Memory B cell (primary cell): Measurements from ENCODE around the gene GLCCI1.
"Not testable (repeated sequence)": the region's sequence is repeated elsewhere in the genome, so short reads cannot be mapped to it uniquely, and the experiment has no call there.

Source experiments
- ATAC-seq: fragments of 150-1000 bp; cut with Tn5 transposase; 2 replicates; pipeline ENCODE4 v1.10.0; 2021; ENCODE audit warnings: low read depth, mild to moderate bottlenecking, moderate library complexity
- DNase-seq, 2 donors: peaks; one replicate each; pipeline ENCODE4 v3.0.0; 2022; ENCODE audit warnings: low spot score in 2 of 2
- H3K27ac Mint-ChIP-seq: one replicate; pipeline ENCODE4 v1.8.0; 2022; ENCODE audit warnings: mild to moderate bottlenecking, moderate library complexity, mixed read lengths
- H3K27me3 Mint-ChIP-seq: one replicate; pipeline ENCODE4 v1.8.0; 2022; ENCODE audit warnings: mixed read lengths
- H3K36me3 Mint-ChIP-seq: one replicate; pipeline ENCODE4 v1.8.0; 2022; ENCODE audit warnings: mild to moderate bottlenecking, mixed read lengths
- H3K4me1 Mint-ChIP-seq: one replicate; pipeline ENCODE4 v1.8.0; 2022; ENCODE audit warnings: mixed read lengths
- H3K4me3 Mint-ChIP-seq: one replicate; pipeline ENCODE4 v1.8.0; 2022; ENCODE audit warnings: mild to moderate bottlenecking, moderate library complexity, mixed read lengths
- H3K9me3 Mint-ChIP-seq: one replicate; pipeline ENCODE4 v1.8.0; 2022; ENCODE audit warnings: mixed read lengths

Gene GLCCI1

DNA sequence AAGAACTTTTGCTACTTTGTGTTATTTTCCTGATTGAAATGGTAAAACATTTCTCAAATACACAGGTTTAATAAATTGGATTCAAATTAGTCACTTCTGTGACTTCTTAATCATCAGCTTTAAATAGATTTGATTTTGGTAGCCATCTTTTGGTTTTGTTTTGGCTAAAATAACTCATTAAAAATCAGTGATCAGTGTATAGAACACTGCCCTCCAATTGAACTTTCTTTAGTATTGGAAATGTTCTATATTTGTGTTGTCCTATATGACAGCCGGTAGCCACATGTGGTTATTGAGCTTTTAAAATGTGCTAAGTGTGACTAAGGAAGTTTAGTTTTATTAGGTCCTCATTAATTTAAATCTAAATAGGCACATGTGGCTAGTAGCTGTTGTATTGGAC lies 50.4 kb downstream of the GLCCI1 start:
- Mint-ChIP-seq H3K27me3 (no peaks in the 10 kb centered on the region), H3K27ac (no peak overlapping the region), H3K4me1 (no peaks in the 10 kb centered on the region), H3K36me3 (peaks cover 27% of the 10 kb centered on the region), H3K9me3 (no peaks in the 10 kb centered on the region), H3K4me3 (no peak overlapping the region)
- ATAC-seq (no peak), DNase-seq (no peak)

DNA sequence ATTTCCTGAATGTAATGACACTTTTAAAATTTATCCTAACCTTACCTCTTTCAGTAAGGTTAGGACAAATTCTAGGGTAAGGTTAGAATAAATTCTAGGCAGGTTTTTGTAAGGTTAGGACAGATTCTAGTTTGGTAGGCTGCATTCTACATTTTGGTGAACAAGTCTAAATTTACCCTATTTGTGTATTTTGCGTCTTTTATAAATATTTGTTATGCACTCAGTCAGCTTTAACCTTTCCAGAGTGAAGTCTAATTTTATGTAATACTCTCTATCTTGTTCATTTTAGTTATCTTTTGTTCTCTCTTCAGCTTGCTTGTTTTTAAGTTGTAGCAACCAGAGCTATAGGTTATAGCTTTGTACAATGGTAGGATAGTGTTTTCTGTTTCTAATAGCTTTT lies 54.0 kb downstream of the GLCCI1 start:
- Mint-ChIP-seq H3K27me3 (no peaks in the 10 kb centered on the region), H3K27ac (no peak overlapping the region), H3K36me3 (peaks cover 50% of the 10 kb centered on the region), H3K9me3 (peaks cover 11% of the 10 kb centered on the region), H3K4me1 (no peaks in the 10 kb centered on the region), H3K4me3 (no peak overlapping the region)
- no peak for ATAC-seq
- DNase-seq = no peak

DNA sequence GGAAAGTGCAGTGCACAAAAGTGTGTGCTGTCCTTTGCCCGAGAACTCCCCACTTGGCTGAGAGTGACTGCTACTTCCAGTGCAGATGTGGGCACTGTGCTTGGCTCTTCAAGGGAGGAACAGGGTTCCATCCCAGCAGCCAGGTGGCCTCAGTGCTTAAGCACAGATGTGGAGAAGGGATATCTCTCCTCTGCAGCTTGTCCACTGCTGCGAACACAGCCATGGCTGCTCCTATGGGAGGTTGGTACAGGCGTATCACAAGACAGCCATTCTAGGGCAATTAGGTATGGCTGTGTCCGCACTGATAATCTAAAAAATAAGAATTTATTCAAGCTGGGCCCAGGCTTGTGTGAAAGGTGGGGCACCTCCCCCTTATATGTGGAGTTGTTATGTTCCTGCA lies 66.6 kb downstream of the GLCCI1 start:
- H3K9me3 Mint-ChIP-seq = peaks cover 3% of the 10 kb centered on the region
- peaks cover 27% of the 10 kb centered on the region for H3K36me3 Mint-ChIP-seq
- no peak overlapping the region for H3K4me3 Mint-ChIP-seq
- H3K27ac Mint-ChIP-seq = no peak overlapping the region
- no peaks in the 10 kb centered on the region for H3K27me3 Mint-ChIP-seq
- peaks cover 9% of the 10 kb centered on the region for H3K4me1 Mint-ChIP-seq
- DNase-seq (no peak), ATAC-seq (no peak)

DNA sequence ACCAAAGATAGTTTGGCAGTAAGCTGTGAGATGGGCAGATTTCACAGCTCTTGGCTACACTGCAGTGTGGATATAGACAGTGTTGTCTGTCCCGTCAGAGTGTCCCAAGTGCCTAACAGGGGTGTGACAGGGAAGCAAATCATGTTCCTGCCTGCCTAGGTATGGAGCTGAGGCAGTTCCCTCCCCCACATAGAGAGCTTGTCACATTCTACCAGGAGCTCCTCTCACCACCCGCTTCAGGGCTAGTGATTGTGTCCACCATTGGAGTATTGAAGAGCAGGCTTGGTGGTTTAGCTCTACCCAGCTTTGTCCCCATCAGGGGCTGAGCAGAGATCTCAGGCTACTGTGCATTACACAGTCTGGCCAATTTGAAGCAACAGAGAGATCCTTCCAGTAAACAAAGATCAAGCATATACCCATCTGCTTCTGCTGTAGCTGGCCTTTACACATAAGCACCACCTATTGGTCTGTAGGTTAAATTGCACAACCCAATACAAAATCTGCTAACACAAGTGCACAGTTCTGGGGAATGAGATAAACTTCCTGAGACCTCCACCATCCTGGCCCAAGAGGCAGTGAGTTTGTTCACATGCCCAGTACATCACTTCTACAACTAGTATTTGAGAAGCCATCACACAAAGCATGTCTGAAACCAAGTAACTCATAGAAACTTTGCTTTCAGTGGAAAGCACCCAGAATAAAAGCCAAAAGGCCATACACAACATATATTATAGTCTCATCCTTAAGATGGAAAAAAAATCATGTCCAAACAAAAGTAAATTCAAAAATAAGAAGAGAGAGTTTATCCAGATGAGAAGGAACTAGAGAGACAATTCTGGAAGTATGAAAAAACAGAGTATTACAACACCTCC lies 67.3 kb downstream of the GLCCI1 start:
- peaks cover 3% of the 10 kb centered on the region for H3K9me3 Mint-ChIP-seq
- no peaks in the 10 kb centered on the region for H3K27me3 Mint-ChIP-seq
- peaks cover 12% of the 10 kb centered on the region for H3K4me1 Mint-ChIP-seq
- H3K27ac Mint-ChIP-seq = no peak overlapping the region
- ATAC-seq = peak; percentile 74
- H3K36me3 Mint-ChIP-seq = peaks cover 24% of the 10 kb centered on the region
- DNase-seq = no peak
- no peak overlapping the region for H3K4me3 Mint-ChIP-seq

DNA sequence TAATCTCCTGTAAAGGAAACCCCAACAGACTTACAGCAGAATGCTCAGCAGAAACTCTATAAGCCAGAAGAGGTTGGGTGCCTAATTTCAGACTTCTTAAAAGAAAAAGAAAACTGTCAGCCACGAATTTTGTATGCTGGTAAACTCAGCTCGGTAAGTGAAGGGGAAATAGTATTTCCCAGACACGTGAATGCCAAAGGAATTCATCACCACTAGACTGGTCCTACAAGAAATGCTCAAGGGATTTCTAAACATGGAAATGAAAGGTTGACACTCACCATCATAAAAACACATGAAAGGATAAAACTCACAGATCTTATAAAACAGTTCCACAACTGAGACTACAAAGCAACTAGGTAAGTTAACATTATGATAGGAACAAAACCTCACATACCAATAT lies 68.6 kb downstream of the GLCCI1 start:
- no peak overlapping the region for H3K4me3 Mint-ChIP-seq
- no peak overlapping the region for H3K27ac Mint-ChIP-seq
- peaks cover 3% of the 10 kb centered on the region for H3K9me3 Mint-ChIP-seq
- peaks cover 16% of the 10 kb centered on the region for H3K4me1 Mint-ChIP-seq
- ATAC-seq = no peak
- H3K36me3 Mint-ChIP-seq = peaks cover 20% of the 10 kb centered on the region
- no peaks in the 10 kb centered on the region for H3K27me3 Mint-ChIP-seq
- DNase-seq = no peak

DNA sequence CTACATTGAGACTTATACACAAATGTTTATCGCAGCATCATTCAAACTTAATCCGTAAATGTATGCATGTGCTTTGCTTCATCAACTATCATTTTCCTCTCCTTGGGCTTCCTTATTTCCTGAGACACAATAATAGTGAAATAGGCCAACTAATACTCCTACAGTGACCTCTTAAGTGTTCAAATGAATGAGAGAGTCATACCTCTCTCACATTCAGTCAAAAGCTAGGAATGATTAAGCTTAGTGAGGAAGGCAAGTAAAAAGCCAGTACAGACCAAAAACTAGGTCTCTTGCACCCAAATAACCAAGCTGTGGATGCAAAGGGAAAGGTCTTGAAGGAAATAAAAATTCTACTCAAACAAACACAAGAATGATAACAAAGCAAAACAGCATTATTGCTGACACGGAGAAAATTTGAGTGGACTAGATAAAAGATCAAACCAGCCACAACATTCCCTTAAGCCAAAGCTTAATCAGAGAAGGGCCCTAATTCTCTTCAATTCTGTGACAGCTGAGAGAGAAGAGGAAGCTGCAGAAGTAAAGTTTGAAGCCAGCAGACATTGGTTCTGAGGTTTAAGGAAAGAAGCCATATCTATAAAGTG lies 72.3 kb downstream of the GLCCI1 start:
- peaks cover 22% of the 10 kb centered on the region for H3K4me1 Mint-ChIP-seq
- H3K27me3 Mint-ChIP-seq = no peaks in the 10 kb centered on the region
- DNase-seq (no peak), ATAC-seq (no peak)
- H3K27ac Mint-ChIP-seq = peak overlapping the region; percentile 38
- H3K9me3 Mint-ChIP-seq = peaks cover 3% of the 10 kb centered on the region
- H3K36me3 Mint-ChIP-seq = peaks cover 29% of the 10 kb centered on the region
- no peak overlapping the region for H3K4me3 Mint-ChIP-seq

DNA sequence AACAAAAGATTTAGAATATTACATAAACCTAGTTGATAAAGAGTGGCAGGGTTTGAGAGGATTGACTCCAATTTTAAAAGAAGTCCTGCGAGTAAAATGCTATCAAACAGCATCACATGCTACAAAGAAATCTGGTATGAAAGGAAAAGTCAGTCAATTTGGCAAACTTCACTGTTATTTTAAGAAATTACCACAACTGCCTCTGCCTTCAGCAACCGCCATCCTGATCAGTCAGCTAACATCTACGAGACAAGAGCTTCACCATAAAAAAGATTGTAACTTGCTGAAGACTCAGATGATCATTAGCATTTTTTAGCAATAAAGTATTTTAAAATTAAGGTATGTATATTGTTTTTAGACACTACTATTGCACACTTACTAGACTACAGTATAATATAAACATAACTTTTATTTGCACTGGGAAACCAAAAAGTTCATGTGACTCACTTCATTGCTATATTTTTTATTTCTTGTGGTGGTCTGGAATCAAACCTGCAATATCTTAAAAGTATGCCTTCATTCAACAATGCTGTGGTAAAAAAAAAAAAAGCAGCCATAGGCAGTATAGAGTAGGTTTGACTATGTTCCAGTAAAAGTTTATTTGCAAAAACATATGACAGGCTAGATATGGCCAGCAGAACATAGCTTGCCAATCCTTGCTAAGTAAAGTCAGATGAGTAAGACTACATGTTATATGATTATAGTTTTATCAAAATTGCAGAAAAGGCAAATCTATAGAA lies 74.4 kb downstream of the GLCCI1 start:
- DNase-seq (no peak), ATAC-seq (no peak)
- Mint-ChIP-seq H3K27ac (no peak overlapping the region), H3K4me3 (no peak overlapping the region), H3K36me3 (peaks cover 21% of the 10 kb centered on the region), H3K27me3 (no peaks in the 10 kb centered on the region), H3K9me3 (peaks cover 1% of the 10 kb centered on the region), H3K4me1 (peaks cover 23% of the 10 kb centered on the region)

DNA sequence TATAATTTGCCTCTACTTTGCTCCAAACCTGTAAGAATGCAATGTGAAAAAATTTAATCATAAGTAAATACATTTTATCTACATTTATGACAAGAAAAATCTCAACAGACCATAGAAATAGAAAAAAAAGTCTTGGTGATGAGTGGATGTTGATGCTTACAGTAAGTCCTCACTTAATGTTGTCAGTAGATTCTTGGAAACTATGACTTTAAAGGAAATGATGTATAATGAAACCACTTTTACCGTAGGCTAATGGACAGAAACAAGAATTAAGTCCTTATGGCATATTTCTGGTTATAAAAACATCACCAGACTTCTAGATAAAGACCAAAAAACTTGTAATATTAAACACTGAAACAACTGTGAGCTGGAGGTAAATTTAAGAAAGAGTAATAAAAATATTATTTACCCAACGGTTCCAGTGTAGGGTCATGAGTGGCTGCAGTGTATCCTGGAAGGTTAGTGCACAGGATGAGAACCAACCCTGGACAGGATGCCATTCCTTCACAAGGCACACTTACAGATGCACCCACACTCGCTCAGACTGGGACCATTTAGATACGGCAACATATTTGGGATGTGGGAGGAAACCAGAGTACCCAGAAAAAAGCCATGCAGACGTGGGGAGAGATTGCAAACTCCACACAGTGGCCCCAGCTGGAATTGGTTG lies 76.3 kb downstream of the GLCCI1 start:
- Mint-ChIP-seq H3K4me1 (peaks cover 29% of the 10 kb centered on the region), H3K27me3 (no peaks in the 10 kb centered on the region), H3K9me3 (peaks cover 3% of the 10 kb centered on the region), H3K4me3 (no peak overlapping the region), H3K27ac (peak overlapping the region; percentile 11), H3K36me3 (peaks cover 28% of the 10 kb centered on the region)
- no peak for ATAC-seq
- no peak for DNase-seq

DNA sequence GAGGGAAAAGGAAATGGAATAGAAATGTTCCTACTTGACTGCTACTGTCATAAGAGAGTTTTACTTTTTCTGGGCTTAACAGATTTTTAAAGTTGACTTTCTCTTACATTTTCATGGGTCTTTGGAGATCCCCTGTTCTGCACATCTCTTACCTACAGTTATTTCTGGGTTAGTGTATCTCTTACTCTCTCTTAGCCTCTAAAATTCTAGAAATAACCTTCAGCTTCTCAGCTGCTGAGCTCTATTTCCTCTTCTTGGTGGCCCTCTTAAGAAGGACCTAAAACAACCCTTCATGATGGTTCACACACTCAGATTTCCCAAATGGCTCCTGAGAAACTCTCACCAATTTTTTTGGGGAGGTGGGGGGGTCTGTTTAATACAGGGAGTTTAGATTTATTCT lies 79.5 kb downstream of the GLCCI1 start:
- Mint-ChIP-seq H3K36me3 (peaks cover 22% of the 10 kb centered on the region), H3K27ac (peak overlapping the region; percentile 26), H3K4me1 (peaks cover 28% of the 10 kb centered on the region)
- not testable (repeated sequence) for DNase-seq, H3K9me3 Mint-ChIP-seq, ATAC-seq, H3K27me3 Mint-ChIP-seq, H3K4me3 Mint-ChIP-seq

DNA sequence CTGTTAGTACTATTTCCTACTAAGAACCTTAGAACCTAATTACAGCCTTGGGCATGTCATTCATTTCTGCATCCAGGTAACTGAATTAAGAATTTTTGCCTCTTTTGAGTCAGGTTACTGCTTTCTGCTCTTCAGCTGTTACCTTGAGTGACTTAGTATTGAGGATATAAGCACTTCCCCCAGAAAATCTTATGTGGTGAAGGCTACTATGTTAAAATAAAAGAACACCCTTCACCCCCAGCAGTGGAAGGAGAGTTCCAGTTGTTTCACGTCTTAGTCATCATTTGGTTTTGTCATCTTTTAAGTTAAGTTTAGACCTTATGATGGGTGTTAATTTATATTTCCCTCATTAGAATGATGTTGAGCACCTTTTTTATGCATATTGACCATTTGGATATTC lies 82.8 kb downstream of the GLCCI1 start:
- Mint-ChIP-seq H3K4me3 (no peak overlapping the region), H3K4me1 (peaks cover 18% of the 10 kb centered on the region), H3K27me3 (no peaks in the 10 kb centered on the region), H3K36me3 (peaks cover 17% of the 10 kb centered on the region), H3K27ac (peak overlapping the region; percentile 33), H3K9me3 (peaks cover 2% of the 10 kb centered on the region)
- ATAC-seq = no peak
- DNase-seq = no peak

DNA sequence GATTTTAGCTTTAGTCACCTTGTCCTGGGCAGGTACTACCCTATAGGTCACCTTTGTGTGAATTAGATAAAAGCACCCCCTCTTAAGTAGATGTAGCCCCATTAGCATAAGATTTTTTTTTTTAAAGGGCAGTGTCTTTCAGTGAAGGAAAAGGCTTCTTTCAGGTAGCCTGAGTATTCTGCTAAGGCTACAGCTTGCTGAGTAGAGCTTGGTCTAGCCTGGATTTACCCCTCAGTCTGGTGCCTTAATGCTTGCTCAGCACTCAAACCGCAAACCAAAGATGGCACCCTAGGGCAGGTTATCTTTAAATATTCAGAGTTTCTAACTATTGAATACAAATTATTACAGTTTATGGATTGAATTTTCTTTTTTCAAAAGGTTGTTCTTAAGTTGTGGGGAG lies 83.4 kb downstream of the GLCCI1 start:
- no peak overlapping the region for H3K4me3 Mint-ChIP-seq
- peak overlapping the region; percentile 33 for H3K27ac Mint-ChIP-seq
- no peaks in the 10 kb centered on the region for H3K27me3 Mint-ChIP-seq
- H3K9me3 Mint-ChIP-seq = peaks cover 2% of the 10 kb centered on the region
- no peak for DNase-seq
- peaks cover 13% of the 10 kb centered on the region for H3K36me3 Mint-ChIP-seq
- ATAC-seq = no peak
- peaks cover 18% of the 10 kb centered on the region for H3K4me1 Mint-ChIP-seq

DNA sequence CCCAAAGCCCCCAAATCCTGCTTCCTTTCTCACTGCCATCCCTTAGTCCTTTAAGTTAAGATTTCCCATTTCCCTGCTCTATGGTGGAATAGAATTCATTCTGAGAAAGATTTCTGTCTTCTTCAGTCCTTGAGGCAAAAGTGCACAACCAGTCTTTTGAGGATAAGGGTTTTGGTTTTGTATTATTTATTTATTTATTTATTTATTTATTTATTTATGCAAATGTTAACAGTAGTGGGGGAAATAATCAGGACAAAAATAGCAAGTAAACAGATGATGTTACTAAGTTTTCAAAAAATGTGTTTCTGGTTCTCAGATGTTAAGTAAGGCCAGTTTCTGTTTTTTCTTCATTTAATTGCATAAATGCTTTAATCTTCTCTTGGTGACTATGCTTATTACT lies 84.2 kb downstream of the GLCCI1 start:
- Mint-ChIP-seq H3K27me3 (no peaks in the 10 kb centered on the region), H3K4me3 (no peak overlapping the region), H3K4me1 (peaks cover 18% of the 10 kb centered on the region), H3K27ac (no peak overlapping the region), H3K36me3 (peaks cover 17% of the 10 kb centered on the region), H3K9me3 (peaks cover 2% of the 10 kb centered on the region)
- DNase-seq (no peak), ATAC-seq (no peak)

DNA sequence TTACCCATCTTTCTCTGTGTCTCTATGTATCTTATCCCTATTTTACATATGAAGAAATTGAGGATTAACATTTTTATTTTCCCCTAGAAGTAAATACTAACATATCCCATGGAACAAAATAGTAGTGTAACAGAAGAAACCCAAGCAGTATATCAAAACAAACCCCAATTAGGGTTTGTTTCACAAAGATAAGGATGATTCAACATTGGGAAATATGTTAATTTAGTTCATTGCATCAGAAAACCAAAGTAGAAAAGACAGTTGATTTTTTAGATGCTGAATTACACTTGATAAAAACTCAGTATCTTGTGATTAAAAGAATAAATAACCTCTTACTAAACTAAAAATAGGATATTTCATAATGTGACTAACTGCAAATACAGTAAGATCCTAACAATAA lies 87.8 kb downstream of the GLCCI1 start:
- Mint-ChIP-seq H3K4me1 (peaks cover 6% of the 10 kb centered on the region), H3K27ac (peak overlapping the region; percentile 72)
- no peak for ATAC-seq

DNA sequence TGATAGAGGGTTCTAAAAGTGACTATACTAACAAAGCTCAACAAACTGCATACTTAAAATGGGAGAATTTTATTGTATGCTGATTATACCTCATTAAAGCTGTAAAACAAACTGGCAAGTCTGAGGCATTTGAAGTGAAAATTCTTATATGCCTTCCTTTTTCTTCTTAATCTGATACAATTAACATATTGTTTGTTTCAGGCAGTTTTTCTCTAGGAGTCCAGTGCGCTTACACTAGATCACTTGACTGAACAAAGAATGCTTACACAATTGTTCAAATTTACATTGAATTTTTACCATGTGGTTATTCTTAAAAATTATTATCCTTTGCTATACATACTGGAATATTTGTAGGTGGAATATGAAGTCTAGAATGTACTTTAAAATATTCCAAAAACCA lies 89.0 kb downstream of the GLCCI1 start:
- DNase-seq = no peak
- peaks cover 2% of the 10 kb centered on the region for H3K9me3 Mint-ChIP-seq
- H3K27me3 Mint-ChIP-seq = no peaks in the 10 kb centered on the region
- H3K4me1 Mint-ChIP-seq = peaks cover 4% of the 10 kb centered on the region
- H3K36me3 Mint-ChIP-seq = peaks cover 21% of the 10 kb centered on the region
- no peak overlapping the region for H3K27ac Mint-ChIP-seq
- H3K4me3 Mint-ChIP-seq = no peak overlapping the region
- no peak for ATAC-seq

More for the DNA sequence above, 87.8 kb downstream of the GLCCI1 start:
- no peak overlapping the region for H3K4me3 Mint-ChIP-seq
- H3K27me3 Mint-ChIP-seq = no peaks in the 10 kb centered on the region
- no peak for DNase-seq
- H3K36me3 Mint-ChIP-seq = peaks cover 16% of the 10 kb centered on the region
- no peaks in the 10 kb centered on the region for H3K9me3 Mint-ChIP-seq
